Ovary (tissue), 3 donors: ENCODE results near the gene LEF1.

Experiments
- CTCF ChIP-seq, 3 donors: fragments of 450-650 bp in 2 of 3; fragments of 200-600 bp in 1 of 3; IDR thresholded peaks; one replicate each; pipeline versions ENCODE4 v1.5.1 to v1.8.0; 2016 to 2022; ENCODE audit warnings: antibody characterized with exemption in 3 of 3, mild to moderate bottlenecking in 1 of 3
- EP300 ChIP-seq: sonication (generic); formaldehyde crosslinking; IDR thresholded peaks from one replicate; pipeline ENCODE4 v1.6.1; 2017; ENCODE audit warnings: antibody characterized with exemption
- POLR2A ChIP-seq: fragments of 450-650 bp; IDR thresholded peaks from one replicate; pipeline ENCODE4 v1.6.1; 2017; ENCODE audit warnings: antibody characterized with exemption, mild to moderate bottlenecking, moderate library complexity
- donor health status: DM: no; HTN: no; CAD: no.

DNA sequence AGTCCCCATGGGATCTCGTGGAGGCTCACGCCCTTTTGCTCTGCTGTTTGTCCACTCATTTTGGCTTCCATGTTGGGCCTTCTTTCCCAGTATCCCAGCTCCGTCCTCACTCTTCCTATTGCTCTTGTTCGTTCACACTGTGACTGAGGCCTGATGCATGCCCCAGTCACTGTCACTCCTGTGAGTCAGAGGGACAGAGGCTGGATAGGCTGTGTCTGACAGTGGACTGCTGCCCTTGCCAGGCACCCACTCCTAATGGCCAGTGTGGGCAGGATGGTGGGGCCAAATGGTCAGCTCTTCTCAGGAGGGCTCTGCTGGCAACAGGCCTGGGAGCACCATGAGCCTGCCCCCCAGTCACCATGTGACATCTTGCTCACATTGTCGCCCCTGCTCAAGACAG, 139.0 kb downstream of the LEF1 start:
- TF ChIP-seq CTCF (IDR thresholded peaks at IDR 0.05): no peak
- TF ChIP-seq EP300: no peak
- TF ChIP-seq POLR2A: no peak
